HG03378 (cell line): ENCODE results near the gene WDR19.
"Not testable (repeated sequence)": the region's sequence is repeated elsewhere in the genome, so short reads cannot be mapped to it uniquely, and the experiment has no call there.

Source experiments
- ATAC-seq: cut with Tn5 transposase; IDR thresholded peaks from one replicate; pipeline ENCODE4 v1.9.1; 2021; ENCODE audit warnings: mild to moderate bottlenecking, moderate library complexity; ENCODE audit not compliant: unreplicated experiment

Gene WDR19

DNA sequence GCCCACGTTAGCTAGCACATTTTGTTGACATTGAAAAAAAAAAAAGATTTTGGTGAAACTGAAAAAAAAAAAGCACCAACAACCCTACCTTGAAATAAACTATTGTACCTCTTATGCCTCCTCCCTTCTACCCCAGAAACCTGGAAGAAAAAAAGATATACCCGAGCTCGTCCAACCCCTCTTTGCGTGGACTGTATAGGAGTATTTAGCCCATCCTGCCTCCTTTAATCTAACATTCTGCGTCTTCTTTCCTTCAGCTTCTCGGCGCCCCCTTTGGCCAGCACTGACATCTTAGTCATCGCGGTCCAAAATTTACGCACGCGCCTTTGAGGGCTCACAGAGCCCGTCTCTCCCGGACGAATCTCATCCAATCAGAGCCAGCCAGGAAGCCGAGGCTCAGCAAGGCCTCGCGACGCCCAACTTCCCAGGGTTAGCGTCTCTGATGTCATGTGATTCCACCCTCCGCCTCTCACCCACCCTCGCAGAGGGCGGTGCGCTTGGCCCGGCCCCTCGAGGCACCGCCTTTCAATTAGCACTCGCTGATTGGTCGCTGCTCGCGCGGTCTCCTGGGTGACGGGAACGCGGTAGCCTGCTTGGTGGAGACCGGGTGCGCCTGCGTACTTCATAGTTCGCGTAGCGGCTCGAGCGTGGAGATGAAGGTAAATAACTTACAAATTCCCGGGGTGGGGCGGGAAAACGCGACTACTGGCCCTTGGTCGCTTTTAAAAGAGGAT, at the start of gene WDR19:
Gene WDR19 (plus strand): TSS at position 625 of the 734 bp plus-strand sequence. CDS start 29 bp downstream, at position 654.
- ATAC-seq = peak; percentile 99

DNA sequence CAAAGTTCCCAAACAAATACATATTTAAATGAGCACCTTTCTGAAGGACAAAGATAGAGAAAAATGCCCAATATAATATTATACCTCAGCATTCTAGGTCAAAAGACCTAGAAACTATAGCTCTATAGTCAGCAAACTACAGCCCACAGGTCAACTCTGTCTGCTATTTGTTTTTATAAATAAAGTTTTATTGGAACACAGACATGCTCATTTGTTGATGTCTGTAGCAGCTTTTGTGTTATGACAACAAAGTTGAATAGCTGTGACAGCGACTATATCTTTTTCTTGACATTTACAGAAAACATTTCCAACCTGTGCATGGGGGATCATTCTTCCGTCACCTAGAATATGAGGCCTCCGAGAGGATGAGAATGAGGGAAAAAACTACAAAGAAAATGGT, 48.7 kb upstream of the WDR19 start:
- no peak for ATAC-seq

DNA sequence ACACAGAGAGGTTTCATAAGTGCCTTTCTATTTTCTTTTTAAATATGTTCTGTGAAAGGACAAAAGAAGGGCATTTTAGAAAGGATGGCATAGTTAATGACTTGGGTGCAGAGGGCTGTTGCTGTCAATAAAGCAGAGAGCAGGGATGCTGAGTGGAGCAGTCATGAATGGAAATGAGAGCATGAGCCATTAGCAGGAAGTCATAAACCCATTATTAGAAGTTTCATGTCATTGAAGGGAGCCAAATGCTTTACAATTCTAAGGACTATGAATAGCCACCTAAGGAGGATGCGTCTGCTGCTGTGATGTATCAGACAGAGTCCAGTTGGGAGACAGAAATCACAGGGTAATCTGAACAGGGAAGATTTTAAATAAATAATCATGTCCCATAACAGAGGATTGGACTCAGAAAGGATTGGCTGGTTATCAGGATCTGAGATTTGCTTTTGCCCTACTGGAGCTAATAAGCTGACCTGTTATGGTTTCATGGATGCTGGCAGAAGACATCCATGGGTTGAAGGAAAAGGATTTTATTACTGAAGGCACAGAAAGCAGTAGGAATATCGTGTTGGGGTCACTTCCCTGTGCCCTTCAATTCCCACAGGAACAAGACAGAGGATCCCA, 47.5 kb upstream of the WDR19 start:
- no peak for ATAC-seq

DNA sequence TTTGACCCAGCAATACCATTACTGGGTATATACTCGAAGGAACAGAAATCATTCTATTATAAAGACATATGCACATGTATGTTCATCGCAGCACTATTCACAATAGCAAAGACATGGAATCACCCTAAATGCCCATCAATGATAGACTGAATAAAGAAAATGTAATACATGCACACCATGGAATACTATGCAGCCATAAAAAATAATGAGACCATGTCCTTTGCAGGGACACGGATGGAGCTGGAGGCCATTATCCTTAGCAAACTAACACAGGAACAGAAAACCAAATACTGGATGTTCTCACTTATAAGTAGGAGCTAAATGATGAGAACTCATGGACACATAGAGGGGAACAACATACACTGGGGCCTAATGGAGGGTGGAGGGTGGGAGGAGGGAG, 44.1 kb upstream of the WDR19 start:
- not testable (repeated sequence) for ATAC-seq

DNA sequence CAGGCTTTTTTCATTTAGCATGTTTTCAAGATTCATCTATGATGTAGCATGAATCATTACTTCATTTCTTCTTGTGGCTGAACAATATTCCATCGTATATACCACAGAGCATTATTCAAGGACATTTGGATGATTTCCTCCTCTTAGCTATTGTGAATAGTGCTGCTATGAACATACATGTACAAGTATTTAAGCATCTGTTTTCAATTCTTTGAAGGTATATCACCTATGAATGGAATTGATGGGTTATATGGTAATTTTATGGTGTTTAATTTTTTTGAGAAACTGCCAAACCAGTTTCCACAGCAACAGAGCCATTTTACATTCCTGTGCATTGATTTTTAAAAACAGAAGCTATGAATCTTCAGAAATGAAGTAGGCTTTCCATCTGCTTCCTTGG, 36.1 kb upstream of the WDR19 start:
- ATAC-seq = no peak

DNA sequence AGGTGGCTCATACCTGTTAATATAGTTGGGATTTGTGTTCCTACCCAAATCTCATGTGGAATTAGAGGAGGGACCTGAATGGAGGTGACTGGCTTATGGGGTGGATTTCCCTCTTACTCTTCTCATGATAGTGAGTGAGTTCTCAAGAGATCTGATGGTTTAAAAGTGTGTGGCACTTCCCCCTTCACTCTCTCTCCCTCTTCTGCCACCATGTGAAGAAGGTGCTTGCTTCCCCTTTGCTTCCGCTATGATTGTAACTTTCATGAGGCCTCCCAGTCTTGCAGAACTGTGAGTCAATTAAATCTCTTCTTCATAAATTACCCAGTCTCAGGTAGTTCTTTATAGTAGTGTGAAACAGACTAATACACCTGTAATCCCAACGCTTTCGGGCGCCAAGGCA, 28.3 kb upstream of the WDR19 start:
- ATAC-seq = no peak

DNA sequence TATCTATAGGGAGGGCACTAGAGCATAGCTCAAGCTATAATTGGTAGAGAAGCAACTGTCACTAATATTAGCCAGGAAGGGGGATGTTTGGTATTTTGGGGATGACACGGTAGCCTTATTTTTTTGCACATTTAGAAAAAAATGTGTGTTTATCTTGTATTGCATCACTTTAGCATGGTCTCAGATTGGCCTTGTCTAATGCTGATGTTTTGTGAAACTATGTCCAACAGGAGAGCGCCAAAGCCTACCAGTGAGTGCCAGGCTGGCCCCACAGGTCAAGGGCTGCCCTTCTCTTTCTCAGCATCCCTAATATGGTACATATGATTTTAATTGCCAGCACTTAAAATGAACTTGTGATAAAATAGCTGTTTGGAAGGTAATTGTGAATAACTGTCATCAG, 24.8 kb upstream of the WDR19 start:
- no peak for ATAC-seq

DNA sequence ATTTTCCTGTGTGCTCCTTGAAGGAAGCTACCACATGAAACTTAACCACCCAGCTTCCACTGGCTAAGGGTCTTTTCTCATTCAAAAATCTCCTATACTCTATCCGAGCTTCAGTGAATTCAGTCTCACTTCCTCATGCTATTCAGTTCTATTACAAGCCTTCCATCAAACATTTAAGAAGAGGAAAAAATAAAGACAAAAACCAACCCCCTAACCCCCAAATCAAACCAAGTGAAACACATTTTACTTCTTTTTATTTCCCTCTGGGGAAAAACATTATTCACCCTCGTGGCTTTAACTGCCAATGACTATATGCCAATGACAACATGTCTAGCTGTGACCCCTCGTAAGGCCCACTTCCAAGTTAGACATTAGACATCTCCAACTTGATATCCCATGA, 16.2 kb upstream of the WDR19 start:
- no peak for ATAC-seq

DNA sequence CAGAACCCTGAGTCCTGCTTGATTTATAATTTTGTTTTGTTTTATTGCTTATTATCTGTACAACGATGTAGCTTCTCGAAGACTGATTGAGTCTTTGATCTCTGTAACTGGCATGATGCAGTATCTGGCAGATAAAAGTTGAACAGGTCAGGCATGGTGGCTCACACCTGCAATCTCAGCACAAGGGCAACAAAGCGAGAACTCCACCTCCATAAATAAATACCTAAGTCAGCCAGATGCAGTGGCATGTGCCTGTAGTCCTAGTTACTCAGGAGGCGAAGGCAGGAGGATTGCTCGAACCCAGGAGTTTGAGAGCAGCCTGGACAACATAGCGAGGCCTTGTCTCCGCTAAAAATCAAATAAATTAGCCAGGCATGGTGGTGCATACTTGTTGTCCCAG, 15.7 kb upstream of the WDR19 start:
- no peak for ATAC-seq

DNA sequence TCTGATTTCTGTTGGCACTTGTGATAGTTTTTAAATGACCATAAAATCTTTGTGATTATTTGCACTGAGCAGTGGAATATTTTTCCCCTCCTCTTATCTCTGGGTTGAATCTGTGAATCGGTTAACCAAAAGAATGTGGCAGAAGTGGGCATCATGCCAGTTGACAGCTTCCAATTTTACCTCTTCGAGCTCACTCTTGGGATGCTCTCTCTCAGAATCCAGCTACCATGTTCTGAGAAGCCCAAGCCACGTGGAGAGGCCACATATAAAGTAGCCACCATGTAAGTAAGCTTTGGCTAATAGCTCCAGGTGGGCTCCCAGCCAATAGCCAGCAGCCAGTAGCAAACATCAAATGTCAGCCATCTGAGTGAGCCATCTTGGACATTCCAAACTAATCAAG, 12.9 kb upstream of the WDR19 start:
- no peak for ATAC-seq

DNA sequence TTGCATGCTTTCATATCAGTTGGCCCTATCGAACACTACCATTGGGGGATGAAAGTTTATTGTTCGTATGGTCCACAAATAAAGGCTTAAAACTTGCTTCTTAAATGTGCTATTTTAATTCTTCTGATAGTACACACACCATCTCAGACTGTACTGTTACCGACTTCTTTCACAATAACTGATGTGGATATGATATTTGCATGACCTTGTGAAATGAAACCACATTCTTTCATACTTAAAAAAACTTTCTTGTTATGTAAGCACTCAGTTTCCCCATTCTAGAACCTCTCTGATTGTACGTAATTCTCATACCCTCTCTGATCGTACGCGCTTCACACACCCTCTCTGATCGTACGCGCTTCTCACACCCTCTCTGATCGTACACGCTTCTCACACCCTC, 12.0 kb upstream of the WDR19 start:
- ATAC-seq = no peak

DNA sequence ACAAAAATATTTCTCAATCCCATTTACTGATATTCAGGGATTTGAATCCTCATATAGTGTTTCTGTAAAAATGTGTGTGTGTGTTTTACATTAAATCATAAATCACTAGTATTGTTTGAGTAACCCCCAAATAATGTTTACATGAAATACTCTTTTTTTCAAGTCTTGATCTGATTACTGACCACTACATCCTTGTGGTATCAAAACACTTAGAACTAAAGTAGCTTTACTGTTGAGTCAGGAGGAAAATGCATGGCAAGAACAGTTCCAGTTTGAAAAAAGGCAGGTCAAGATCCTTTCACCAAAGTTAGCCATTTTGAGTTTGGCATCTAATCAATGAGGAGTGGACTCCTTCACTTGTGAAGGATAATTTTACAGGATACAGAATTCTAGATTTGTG, 3.6 kb upstream of the WDR19 start:
- no peak for ATAC-seq

DNA sequence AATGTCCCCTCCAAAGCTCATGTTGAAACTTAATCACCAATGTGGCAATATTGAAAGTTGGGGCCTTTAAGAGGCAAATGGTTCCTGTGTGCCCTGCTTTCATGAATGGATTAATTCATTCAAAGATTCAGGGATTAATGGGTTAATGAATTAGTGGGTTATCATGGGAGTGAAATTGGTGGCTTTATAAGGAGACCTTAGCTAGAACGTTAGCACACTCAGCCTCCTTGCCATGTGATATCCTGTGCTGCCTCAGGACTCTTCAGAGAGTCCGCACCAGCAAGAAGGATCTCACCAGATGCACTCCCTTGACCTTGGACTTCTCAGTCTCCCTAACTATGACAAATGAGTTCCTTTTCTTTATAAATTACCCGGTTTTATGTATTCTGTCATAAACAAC, 2.6 kb upstream of the WDR19 start:
- ATAC-seq = no peak

DNA sequence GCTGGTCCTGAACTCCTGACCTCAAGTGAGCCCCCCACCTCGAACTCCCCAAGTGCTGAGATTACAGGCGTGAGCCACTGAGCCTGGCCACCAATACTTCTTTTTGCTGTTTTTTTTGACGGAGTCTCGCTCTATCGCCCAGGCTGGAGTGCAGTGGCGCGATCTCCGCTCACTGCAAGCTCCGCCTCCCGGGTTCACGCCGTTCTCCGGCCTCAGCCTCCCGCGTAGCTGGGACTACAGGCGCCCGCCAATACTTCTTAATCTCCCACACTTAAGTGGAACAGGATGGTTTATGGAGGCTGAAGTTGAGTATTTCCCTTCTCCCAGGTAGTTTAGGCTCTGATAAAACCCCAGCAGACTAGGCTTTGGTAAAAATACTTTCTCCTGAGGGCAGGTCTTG, 1.7 kb upstream of the WDR19 start:
- not testable (repeated sequence) for ATAC-seq

DNA sequence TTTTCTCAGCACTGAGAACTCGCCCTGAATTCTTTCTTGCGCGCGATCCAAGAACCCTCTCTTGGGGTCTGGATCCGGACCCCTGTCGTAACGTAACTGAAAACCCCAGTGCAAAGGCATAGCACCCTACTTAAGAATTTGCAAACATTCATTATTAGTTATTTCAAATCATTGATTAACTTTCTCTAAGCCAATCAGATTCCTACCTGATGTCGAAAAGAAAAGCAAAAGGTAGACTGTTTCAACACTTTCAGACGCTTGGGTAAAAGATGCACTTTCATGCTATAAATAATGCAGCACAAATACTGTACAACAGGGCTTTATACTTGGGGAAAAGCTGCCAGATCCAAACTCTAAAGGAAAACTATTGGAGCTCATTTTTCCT, 817 bp upstream of the WDR19 start:
- ATAC-seq = no peak

DNA sequence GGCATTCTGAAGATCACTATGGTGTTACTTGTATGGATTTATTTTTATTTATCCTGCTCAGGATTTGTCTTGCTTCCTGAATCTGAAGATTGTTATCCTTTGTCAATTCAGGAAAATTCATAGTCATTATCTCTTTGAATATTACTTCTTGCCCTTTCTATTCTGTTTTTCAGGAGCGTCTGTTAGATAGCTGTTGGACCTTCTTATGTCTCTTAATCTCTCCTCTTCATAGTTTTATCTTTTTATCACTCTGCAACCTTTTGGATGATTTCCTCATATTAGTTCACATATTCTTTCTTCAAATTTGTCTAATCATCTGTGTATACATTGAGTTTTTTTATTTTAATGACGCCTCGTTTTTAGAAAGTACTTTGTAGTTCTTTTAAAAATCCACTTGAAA, 19.6 kb downstream of the WDR19 start:
- no peak for ATAC-seq

DNA sequence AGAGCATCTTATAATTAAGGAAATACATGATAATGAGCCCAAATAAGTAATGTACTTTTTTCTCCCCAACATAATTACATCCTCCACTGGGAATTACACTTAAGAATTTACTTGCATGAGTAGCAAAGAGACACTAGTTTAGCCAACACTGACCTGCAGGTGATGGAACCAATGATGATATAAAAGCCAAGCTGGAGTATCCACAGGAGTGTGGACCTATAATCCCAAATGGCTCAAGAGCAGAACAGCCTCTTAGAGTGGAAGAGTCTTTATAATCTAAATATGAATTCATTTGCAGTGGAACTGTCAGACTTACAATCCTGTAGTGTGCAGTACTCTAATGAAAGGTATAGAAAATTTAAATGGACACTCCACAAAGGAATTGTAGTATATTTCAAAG, 22.2 kb downstream of the WDR19 start:
- ATAC-seq = no peak

DNA sequence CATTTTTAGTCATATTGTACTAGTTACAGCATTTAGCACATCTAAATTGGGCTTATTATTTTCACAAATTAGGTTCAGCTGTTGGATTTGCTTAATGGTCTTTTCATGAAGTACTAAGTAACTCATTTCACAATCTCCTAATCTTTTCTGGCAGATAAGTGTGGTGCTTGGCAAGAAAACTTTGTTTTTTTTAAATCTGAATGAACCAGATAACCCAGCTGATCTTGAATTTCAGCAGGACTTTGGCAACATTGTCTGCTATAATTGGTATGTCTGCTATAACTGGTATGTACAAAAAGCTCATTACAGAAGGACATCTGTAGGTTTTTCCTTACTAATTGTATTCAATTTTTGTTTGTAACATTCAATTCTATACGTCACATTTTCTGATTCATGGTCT, 22.7 kb downstream of the WDR19 start:
- ATAC-seq = no peak

DNA sequence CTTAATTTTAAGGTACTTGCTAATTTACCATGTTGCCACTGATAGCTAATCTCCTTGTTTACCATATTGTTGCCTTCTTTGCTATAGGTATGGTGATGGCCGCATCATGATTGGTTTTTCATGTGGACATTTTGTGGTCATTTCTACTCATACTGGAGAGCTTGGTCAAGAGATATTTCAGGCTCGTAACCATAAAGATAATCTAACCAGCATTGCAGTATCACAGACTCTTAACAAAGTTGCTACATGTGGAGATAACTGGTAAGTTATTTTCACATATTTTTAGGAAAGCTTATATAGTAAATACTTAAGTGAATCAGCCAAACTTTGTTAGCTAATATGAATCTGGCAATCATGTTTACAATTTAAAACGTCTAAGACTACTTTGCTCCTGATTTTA, 23.1 kb downstream of the WDR19 start:
- ATAC-seq = no peak

DNA sequence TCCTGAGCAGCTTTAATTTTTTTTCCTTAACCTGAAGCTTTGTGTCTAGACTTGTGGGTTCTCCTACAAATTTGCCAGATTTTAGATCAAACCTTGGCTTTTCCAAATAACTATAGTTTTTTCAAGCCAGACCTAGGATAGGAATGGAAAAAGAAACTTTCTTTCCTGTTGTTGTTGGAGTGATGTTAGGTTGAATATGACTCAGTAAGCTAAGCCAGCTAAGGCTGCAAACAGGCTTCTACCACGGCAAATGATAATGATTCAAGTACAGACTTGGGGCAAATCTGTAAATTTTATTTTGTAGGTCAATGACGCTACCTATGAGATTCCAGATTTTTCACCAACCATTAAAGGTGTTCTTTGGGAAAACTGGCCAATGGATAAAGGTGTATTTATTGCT, 45.6 kb downstream of the WDR19 start:
- ATAC-seq = no peak

DNA sequence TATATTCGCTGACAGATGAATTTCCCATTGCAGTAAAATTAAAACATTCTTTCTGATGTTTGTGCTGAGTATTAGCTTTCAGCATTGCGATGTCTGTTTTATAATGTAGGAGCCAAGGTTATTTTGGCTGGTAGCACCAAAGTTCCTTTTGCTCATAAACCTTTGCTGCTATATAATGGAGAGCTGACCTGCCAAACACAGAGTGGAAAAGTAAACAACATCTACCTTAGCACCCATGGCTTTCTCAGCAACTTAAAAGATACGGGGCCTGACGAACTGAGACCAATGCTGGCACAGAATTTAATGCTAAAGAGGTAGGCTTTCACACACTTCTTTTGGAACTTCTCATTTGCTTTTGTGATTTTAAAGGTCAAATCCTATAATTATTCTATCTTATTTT, 46.0 kb downstream of the WDR19 start:
- no peak for ATAC-seq

DNA sequence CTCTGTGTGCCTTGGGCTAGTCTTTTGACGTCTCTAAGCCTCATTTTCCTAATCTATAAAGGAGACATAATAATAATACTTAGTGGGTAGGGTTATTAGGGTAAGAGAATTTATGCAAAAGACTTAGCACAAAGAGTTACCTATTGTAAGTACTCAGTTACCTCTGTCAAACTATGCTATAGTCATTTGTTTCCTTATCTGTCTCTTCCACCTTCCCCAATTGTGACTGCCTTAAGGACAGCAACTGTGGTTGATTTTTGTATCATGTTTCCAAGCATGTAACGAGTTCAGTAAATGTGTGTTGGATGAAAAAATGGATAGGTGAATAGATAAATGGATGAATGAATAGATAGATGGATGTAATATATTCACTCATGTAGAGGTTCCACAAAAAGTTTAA, 48.1 kb downstream of the WDR19 start:
- no peak for ATAC-seq

DNA sequence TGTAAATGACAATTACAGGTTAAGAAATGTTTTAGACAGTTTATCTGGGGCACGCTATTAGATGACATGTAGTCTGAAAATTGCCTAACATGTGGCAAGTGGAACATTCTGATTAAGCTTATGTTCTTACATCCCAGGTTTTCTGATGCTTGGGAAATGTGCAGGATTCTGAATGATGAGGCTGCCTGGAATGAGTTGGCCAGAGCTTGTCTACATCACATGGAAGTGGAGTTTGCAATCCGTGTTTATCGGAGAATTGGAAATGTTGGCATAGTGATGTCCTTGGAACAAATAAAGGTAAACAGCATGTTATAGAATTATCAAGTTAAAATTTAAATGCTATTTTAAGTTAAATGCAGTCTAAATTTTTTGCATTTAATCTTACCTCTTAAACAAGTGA, 49.3 kb downstream of the WDR19 start:
- ATAC-seq = no peak
